ENCODE measurements around the gene OR4D5.

Gene OR4D5

DNA sequence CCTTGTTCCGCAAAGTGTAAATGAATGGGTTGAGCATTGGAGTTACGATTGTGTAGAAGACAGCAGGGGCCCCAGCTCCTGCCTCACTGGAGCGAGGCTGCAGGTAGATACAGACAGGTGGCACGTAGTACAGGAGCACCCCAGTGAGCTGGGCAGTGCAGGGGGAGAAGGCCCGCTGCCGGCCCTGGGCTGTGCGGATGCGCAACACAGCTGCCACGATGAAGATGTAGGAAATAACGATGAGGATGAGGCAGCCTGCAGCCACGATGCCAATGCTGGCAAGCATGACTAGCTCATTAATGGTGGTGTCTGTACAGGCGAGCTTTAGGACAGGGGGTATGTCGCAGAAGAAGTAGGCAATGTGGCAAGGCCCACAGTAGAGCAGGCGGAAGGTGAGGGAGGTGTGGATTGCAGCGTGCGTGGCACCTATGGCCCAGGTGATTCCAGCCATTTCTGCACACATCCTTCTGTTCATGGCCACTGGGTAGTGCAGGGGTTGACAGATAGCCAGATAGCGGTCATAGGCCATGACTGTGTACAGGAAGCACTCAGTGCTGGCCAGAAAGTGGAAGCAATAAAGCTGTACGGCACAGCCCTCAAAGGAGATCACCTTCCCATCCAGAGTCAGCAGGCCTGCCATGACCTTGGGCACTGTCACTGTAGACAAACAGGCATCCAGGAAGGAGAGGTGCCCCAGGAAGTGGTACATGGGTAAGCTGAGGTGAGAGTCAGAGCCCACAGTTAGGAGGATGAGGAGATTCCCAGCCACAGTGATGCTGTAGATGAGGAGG lies 37.5 kb downstream of the OR4D5 start:
- H3K27ac ChIP-seq = no peak overlapping the region

DNA sequence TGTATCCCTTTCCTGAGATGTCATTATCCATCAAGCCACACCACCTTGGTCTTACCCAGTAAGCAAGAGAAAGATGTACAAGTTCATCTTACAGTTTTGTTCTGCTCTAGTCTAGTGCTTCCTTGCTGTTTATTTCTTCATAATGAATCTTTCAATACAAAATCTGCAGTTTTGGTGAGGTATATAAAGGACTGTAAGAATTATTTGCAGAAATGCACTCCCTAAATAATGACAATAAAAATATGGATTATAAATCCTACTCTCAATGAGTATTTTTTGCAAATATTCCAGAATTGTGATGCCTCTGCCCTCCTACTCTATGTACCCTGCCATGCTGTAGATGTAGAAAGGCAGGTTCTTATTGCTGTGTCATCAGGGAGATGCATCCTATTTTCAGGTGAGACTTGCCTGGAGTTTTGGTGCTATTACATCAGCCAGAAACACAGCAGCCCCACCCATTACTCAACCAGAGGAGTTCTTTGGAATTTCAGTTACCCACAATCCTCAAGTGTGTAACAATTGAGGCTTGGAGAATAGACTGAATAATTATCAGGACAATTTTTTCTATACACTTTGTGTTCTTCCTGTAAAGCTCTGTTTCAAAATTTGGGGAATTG lies 38.4 kb downstream of the OR4D5 start, which contains the start of gene OR10S1:
TSS of gene OR10S1 (minus strand) at position 51 of the 617 bp plus-strand sequence. CDS start 117 bp downstream, outside the sequence.
- TF ChIP-seq, protein P1, sequence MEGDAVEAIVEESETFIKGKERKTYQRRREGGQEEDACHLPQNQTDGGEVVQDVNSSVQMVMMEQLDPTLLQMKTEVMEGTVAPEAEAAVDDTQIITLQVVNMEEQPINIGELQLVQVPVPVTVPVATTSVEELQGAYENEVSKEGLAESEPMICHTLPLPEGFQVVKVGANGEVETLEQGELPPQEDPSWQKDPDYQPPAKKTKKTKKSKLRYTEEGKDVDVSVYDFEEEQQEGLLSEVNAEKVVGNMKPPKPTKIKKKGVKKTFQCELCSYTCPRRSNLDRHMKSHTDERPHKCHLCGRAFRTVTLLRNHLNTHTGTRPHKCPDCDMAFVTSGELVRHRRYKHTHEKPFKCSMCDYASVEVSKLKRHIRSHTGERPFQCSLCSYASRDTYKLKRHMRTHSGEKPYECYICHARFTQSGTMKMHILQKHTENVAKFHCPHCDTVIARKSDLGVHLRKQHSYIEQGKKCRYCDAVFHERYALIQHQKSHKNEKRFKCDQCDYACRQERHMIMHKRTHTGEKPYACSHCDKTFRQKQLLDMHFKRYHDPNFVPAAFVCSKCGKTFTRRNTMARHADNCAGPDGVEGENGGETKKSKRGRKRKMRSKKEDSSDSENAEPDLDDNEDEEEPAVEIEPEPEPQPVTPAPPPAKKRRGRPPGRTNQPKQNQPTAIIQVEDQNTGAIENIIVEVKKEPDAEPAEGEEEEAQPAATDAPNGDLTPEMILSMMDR (conservative IDR thresholded peaks at IDR 0.05) = no peak
- no peak for TF ChIP-seq ZFX (IDR thresholded peaks at IDR 0.05)

More for the DNA sequence above, 37.5 kb downstream of the OR4D5 start:
- TF ChIP-seq ZFX (IDR thresholded peaks at IDR 0.05) = no peak
- TF ChIP-seq, protein P1 (conservative IDR thresholded peaks at IDR 0.05) = no peak

DNA sequence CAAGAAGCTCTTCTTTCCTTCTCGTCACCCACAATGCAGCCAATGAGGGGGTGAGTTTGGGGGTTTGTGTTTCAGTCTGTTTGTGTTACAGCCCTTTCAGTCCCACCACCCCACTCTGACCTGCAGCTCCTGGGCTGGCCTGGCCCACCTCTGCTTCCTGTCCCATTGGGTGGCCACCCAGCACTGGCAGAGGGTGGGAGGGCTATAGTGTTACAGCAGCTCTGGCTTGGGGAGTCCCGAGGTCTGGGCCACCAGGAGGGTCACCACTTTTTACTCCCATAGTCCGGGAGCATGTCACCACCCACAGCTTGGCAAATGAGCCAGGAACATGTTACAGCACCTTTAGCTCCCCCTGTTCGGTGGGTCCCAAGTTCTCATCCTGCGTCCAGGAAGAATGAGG lies 39.9 kb downstream of the OR4D5 start:
- no peak for TF ChIP-seq ZFX (IDR thresholded peaks at IDR 0.05)
- TF ChIP-seq, protein P1 (conservative IDR thresholded peaks at IDR 0.05) = no peak
- no peak overlapping the region for H3K27ac ChIP-seq

More for the DNA sequence above, 38.4 kb downstream of the OR4D5 start, which contains the start of gene OR10S1:
- H3K27ac ChIP-seq = no peak within 1 kb of the TSS

Measured in C4-2B (cell line).